WTC11 (cell line): ENCODE results near the gene CSTPP1.

Source experiments
- CREM ChIP-seq: sonication (generic); formaldehyde crosslinking; IDR thresholded peaks from 2 replicates; pipeline ENCODE4 v1.8.1; 2022; ENCODE audit warnings: mild to moderate bottlenecking, missing genetic modification reagents, moderate library complexity
- FOXJ3 ChIP-seq: sonication (generic); formaldehyde crosslinking; IDR thresholded peaks from 2 replicates; pipeline ENCODE4 v1.9.0; 2021; ENCODE audit warnings: missing genetic modification reagents, mild to moderate bottlenecking, borderline replicate concordance
- NR2C2 ChIP-seq: sonication (generic); formaldehyde crosslinking; IDR thresholded peaks from 2 replicates; pipeline ENCODE4 v1.8.0; 2022; ENCODE audit warnings: mild to moderate bottlenecking, missing genetic modification reagents
- TP53 ChIP-seq: sonication (generic); formaldehyde crosslinking; IDR thresholded peaks from 2 replicates; pipeline ENCODE4 v1.8.1; 2023; ENCODE audit warnings: mild to moderate bottlenecking, missing genetic modification reagents
- ZNF121 ChIP-seq: sonication (generic); formaldehyde crosslinking; IDR thresholded peaks from 2 replicates; pipeline ENCODE4 v1.8.0; 2023; ENCODE audit warnings: missing genetic modification reagents
- TF ChIP-seq, protein P1 (sequence below): fragments of 200-600 bp; IDR thresholded peaks from 2 replicates; pipeline ENCODE4 v1.8.0; 2022; ENCODE audit warnings: antibody characterized with exemption
- TF ChIP-seq, protein P2 (sequence below): sonication (generic); formaldehyde crosslinking; conservative IDR thresholded peaks from 2 replicates; pipeline ENCODE4 v1.8.1; 2022; ENCODE audit warnings: mild to moderate bottlenecking, missing genetic modification reagents
- TF ChIP-seq, protein P3 (sequence below): sonication (generic); formaldehyde crosslinking; IDR thresholded peaks from 2 replicates; pipeline ENCODE4 v1.8.1; 2023; ENCODE audit warnings: mild to moderate bottlenecking, missing genetic modification reagents
- TF ChIP-seq, protein P4 (sequence below): sonication (generic); formaldehyde crosslinking; IDR thresholded peaks from 2 replicates; pipeline ENCODE4 v1.8.0; 2022; ENCODE audit warnings: mild to moderate bottlenecking, missing genetic modification reagents

DNA sequence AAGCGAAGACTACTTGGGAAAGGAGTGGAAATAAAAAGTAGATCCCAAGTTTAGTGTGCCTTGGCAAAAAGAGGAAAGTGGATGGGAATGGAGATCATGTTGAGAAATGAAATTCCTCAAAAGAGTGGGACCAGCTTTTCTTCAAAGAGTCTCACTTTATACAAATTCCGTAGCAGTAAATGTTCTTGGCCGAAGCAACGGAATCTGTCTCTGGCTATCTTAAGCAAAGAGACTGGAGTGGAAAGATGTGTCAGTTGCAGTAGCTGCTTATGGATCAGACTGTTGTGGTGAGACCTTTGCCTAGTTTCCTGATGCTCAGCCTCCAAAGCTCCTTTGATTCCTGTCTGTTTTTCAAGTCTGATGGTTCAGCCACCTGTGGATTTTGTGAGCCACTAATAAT lies 73.6 kb downstream of the CSTPP1 start:
- TF ChIP-seq NR2C2 (CRISPR knock-in tag) = no peak
- TF ChIP-seq TP53 (CRISPR knock-in tag) = no peak
- TF ChIP-seq, protein P1, sequence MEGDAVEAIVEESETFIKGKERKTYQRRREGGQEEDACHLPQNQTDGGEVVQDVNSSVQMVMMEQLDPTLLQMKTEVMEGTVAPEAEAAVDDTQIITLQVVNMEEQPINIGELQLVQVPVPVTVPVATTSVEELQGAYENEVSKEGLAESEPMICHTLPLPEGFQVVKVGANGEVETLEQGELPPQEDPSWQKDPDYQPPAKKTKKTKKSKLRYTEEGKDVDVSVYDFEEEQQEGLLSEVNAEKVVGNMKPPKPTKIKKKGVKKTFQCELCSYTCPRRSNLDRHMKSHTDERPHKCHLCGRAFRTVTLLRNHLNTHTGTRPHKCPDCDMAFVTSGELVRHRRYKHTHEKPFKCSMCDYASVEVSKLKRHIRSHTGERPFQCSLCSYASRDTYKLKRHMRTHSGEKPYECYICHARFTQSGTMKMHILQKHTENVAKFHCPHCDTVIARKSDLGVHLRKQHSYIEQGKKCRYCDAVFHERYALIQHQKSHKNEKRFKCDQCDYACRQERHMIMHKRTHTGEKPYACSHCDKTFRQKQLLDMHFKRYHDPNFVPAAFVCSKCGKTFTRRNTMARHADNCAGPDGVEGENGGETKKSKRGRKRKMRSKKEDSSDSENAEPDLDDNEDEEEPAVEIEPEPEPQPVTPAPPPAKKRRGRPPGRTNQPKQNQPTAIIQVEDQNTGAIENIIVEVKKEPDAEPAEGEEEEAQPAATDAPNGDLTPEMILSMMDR = no peak
- TF ChIP-seq, protein P2, sequence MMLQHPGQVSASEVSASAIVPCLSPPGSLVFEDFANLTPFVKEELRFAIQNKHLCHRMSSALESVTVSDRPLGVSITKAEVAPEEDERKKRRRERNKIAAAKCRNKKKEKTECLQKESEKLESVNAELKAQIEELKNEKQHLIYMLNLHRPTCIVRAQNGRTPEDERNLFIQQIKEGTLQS = no peak
- TF ChIP-seq, protein P3, sequence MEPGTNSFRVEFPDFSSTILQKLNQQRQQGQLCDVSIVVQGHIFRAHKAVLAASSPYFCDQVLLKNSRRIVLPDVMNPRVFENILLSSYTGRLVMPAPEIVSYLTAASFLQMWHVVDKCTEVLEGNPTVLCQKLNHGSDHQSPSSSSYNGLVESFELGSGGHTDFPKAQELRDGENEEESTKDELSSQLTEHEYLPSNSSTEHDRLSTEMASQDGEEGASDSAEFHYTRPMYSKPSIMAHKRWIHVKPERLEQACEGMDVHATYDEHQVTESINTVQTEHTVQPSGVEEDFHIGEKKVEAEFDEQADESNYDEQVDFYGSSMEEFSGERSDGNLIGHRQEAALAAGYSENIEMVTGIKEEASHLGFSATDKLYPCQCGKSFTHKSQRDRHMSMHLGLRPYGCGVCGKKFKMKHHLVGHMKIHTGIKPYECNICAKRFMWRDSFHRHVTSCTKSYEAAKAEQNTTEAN (CRISPR knock-in tag) = no peak
- no peak for TF ChIP-seq ZNF121 (CRISPR knock-in tag)
- no peak for TF ChIP-seq CREM (CRISPR knock-in tag)
- TF ChIP-seq, protein P4, sequence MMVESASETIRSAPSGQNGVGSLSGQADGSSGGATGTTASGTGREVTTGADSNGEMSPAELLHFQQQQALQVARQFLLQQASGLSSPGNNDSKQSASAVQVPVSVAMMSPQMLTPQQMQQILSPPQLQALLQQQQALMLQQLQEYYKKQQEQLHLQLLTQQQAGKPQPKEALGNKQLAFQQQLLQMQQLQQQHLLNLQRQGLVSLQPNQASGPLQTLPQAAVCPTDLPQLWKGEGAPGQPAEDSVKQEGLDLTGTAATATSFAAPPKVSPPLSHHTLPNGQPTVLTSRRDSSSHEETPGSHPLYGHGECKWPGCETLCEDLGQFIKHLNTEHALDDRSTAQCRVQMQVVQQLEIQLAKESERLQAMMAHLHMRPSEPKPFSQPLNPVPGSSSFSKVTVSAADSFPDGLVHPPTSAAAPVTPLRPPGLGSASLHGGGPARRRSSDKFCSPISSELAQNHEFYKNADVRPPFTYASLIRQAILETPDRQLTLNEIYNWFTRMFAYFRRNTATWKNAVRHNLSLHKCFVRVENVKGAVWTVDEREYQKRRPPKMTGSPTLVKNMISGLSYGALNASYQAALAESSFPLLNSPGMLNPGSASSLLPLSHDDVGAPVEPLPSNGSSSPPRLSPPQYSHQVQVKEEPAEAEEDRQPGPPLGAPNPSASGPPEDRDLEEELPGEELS = no peak
- no peak for TF ChIP-seq FOXJ3 (CRISPR knock-in tag)
